Osteocyte (in vitro differentiated cells): ENCODE data around the gene ABCC6. TPM values are rescaled to one million over a fixed set of nuclear protein-coding genes. Genes with fewer than 3 reads are reported as not detected.

Experiments used
- DNase-seq: peaks from one replicate; pipeline ENCODE4 v3.0.0; 2021; ENCODE audit warnings: mixed read lengths; ENCODE audit not compliant: unreplicated experiment; ENCODE audit errors: extremely low spot score
- H3K27ac Mint-ChIP-seq: one replicate; pipeline ENCODE4 v1.8.0; 2021; ENCODE audit warnings: mild to moderate bottlenecking, mixed read lengths; ENCODE audit not compliant: unreplicated experiment
- H3K27me3 Mint-ChIP-seq: one replicate; pipeline ENCODE4 v1.8.0; 2021; ENCODE audit warnings: mixed read lengths; ENCODE audit not compliant: unreplicated experiment
- H3K36me3 Mint-ChIP-seq: one replicate; pipeline ENCODE4 v1.8.0; 2021; ENCODE audit warnings: mixed read lengths; ENCODE audit not compliant: unreplicated experiment
- H3K4me1 Mint-ChIP-seq: one replicate; pipeline ENCODE4 v1.8.0; 2021; ENCODE audit warnings: mixed read lengths; ENCODE audit not compliant: unreplicated experiment
- H3K4me3 Mint-ChIP-seq: one replicate; pipeline ENCODE4 v1.8.0; 2021; ENCODE audit warnings: mild to moderate bottlenecking, moderate library complexity, mixed read lengths; ENCODE audit not compliant: unreplicated experiment
- H3K9me3 Mint-ChIP-seq: one replicate; pipeline ENCODE4 v1.8.0; 2021; ENCODE audit warnings: mixed read lengths; ENCODE audit not compliant: unreplicated experiment
- total RNA-seq: library from RNA; stranded (reverse); gene quantifications from 2 replicates; pipeline ENCODE4 v1.2.1, GENCODE V29; 2021
- TF ChIP-seq, protein P1 (sequence below): fragments of 200-600 bp; sonication (generic); IDR thresholded peaks from 2 replicates; pipeline ENCODE4 v1.5.0; 2021; ENCODE audit warnings: antibody characterized with exemption, mild to moderate bottlenecking, moderate library complexity

The ABCC6 gene
- total RNA-seq, 1 donor from 2014 or later, result 1.4 TPM

- Mint-ChIP-seq H3K36me3 (peaks cover 74% of the 10 kb centered on the region), H3K27me3 (no peaks in the 10 kb centered on the region), H3K4me3 (no peak overlapping the region), H3K4me1 (peaks cover 1% of the 10 kb centered on the region), H3K27ac (no peak overlapping the region), H3K9me3 (no peaks in the 10 kb centered on the region)
- no peak for DNase-seq
- TF ChIP-seq, protein P1, sequence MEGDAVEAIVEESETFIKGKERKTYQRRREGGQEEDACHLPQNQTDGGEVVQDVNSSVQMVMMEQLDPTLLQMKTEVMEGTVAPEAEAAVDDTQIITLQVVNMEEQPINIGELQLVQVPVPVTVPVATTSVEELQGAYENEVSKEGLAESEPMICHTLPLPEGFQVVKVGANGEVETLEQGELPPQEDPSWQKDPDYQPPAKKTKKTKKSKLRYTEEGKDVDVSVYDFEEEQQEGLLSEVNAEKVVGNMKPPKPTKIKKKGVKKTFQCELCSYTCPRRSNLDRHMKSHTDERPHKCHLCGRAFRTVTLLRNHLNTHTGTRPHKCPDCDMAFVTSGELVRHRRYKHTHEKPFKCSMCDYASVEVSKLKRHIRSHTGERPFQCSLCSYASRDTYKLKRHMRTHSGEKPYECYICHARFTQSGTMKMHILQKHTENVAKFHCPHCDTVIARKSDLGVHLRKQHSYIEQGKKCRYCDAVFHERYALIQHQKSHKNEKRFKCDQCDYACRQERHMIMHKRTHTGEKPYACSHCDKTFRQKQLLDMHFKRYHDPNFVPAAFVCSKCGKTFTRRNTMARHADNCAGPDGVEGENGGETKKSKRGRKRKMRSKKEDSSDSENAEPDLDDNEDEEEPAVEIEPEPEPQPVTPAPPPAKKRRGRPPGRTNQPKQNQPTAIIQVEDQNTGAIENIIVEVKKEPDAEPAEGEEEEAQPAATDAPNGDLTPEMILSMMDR, result no peak
Observed at GRCh38 chr16:16113076-16113475, 110.2 kb downstream of the ABCC6 start.

- no peak overlapping the region for H3K27ac Mint-ChIP-seq
- peaks cover 1% of the 10 kb centered on the region for H3K4me1 Mint-ChIP-seq
- H3K4me3 Mint-ChIP-seq, result no peak overlapping the region
- TF ChIP-seq, protein P1, result no peak
- DNase-seq, result no peak
- H3K9me3 Mint-ChIP-seq, result no peaks in the 10 kb centered on the region
- H3K27me3 Mint-ChIP-seq, result no peaks in the 10 kb centered on the region
- peaks cover 74% of the 10 kb centered on the region for H3K36me3 Mint-ChIP-seq
Observed at GRCh38 chr16:16112450-16113053, 110.7 kb downstream of the ABCC6 start.

GRCh38 chr16:16111639-16112038 is 111.7 kb downstream of the ABCC6 start:
- Mint-ChIP-seq H3K9me3 (no peaks in the 10 kb centered on the region), H3K4me1 (peaks cover 1% of the 10 kb centered on the region), H3K27me3 (no peaks in the 10 kb centered on the region), H3K36me3 (peaks cover 72% of the 10 kb centered on the region), H3K27ac (no peak overlapping the region), H3K4me3 (no peak overlapping the region)
- no peak for DNase-seq
- TF ChIP-seq, protein P1, result no peak

- TF ChIP-seq, protein P1, result no peak
- Mint-ChIP-seq H3K9me3 (no peaks in the 10 kb centered on the region), H3K27me3 (no peaks in the 10 kb centered on the region), H3K4me1 (peaks cover 3% of the 10 kb centered on the region), H3K4me3 (no peak overlapping the region), H3K36me3 (peaks cover 69% of the 10 kb centered on the region), H3K27ac (no peak overlapping the region)
- DNase-seq, result no peak
Observed at GRCh38 chr16:16110111-16110490, 113.2 kb downstream of the ABCC6 start.

DNA sequence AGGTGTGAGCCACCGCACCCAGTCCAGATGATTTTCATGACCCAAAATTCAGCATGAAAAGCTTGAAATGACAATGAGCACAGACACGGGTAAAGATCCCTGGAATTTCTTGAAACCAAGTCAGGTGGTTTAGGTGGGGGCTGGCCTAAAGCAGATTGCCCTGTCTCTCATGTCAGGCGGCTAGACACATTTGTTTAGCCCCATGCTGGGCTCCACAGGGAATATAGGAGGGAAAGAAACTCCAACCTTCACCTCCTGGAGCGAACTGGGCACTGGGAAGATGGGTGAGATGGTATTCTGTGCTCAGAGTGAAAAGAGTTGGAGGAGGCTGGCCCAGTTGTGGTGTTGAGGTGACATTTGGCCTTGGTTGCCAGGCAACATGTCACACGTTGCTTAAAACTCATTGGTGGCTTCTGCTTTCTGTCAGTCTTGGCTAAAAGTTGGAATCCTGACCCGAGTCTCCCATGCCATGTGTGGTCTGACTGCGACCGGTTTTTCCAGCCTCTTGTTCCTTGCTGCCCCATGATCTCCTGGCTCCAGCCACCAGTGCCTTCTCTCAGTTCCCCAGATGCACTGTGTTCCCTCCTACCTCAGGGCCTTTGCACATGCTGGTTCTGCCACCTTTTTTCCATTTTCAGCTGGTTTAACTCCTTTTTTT is 113.7 kb downstream of the ABCC6 start:
- Mint-ChIP-seq H3K36me3 (peaks cover 66% of the 10 kb centered on the region), H3K4me1 (peaks cover 3% of the 10 kb centered on the region), H3K27ac (peak overlapping the region; percentile 23), H3K27me3 (no peaks in the 10 kb centered on the region), H3K9me3 (no peaks in the 10 kb centered on the region), H3K4me3 (no peak overlapping the region)
- no peak for DNase-seq
- TF ChIP-seq, protein P1, result no peak
